Limb (tissue), 2 donors: ENCODE data around the gene DPF3.

Experiments used
- DNase-seq, 2 donors: peaks; one replicate each; pipeline ENCODE4 v3.0.0-alpha.2; 2016; ENCODE audit errors: extremely low spot score in 2 of 2

The DPF3 gene

GRCh38 chr14:72685456-72685855 is 208.4 kb downstream of the DPF3 start:
- no peak for DNase-seq

- no peak for DNase-seq
These were observed 210.1 kb downstream of the DPF3 start for GRCh38 chr14:72683787-72684186.

GRCh38 chr14:72682188-72682587 is 211.7 kb downstream of the DPF3 start:
- no peak for DNase-seq

GRCh38 chr14:72680853-72681640 is 212.9 kb downstream of the DPF3 start:
- no peak for DNase-seq

- DNase-seq = peak; percentile 21 to 72
These were observed 214.3 kb downstream of the DPF3 start for GRCh38 chr14:72679536-72680151.

DNA sequence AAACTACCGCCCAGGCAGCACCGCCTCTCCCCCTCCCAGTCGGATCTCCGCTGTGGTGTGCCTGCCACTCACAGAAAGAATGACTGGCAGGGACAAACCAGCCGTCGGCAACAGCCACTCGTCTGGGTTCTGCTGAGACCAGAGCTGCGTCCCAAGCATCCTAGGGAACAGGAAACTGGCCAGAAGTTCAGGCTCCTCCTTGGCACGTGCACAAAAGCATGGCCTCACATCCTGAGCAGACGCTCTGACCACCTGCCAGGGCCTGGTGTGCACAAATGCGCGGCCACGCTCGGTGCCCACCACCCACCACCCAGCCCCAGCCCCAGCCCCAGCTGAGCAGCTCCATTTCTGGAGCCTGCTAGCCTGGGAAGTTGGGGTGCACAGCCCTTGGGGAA is 214.8 kb downstream of the DPF3 start:
- peak; percentile 30 to 67 for DNase-seq

DNA sequence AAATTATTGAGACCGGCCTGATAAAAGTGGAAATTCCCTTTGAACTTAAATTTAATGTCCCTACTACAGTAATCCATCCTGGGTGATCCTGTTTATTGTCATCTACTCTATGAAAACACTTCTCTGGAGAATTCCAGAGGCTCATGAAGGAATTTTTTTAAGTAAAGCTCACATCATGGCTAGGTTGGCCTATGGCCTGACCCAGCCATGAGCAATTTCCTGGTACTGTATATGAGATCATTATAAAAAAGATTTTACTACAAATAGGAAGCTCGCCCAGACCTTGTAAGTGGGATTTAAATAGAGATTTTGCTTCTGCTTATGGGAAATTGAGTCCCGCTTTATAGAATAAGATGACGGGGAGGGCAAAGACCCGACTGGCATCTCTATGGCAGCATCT is 215.5 kb downstream of the DPF3 start:
- DNase-seq = no peak

DNA sequence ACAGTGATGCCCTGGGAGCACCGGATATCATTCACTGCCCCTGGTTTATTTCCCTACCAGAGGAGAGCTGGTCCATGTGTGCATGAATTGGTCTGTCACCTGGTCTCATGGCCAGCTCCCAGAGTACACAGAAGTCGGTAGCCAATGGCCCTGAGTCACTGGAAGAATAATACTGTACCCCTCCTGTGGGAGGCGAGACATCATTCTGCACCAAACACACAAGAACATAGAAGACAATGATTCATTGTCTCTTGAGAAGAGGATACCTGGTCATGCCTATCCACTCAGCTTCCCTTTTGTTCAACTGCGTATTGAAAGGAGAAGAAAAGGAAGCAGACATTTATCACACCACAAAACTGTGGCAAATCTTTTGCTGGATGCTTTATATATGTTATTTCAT is 216.2 kb downstream of the DPF3 start:
- no peak for DNase-seq

DNA sequence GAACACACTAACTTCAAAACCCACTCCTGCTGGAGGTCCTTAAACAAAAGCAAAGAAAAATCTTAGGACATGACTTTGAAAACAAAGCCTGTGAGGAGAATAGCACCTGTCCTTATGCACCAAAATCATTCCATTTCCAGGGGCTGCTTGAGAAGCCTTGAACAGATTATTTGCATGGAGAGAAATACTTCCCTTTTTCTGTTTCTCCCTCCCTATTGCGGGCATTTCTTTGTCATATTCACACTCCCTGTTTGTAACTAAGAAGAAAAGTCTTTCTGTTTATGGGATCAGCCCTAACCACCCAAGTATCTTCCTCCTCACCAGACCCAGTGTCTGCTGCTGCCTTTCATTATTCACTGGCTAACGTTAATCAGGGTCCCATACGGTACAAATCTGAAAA is 218.8 kb downstream of the DPF3 start:
- DNase-seq = no peak

- no peak for DNase-seq
These were observed 220.7 kb downstream of the DPF3 start for GRCh38 chr14:72673179-72673578.

- no peak for DNase-seq
These were observed 227.3 kb downstream of the DPF3 start for GRCh38 chr14:72666610-72667009.

DNA sequence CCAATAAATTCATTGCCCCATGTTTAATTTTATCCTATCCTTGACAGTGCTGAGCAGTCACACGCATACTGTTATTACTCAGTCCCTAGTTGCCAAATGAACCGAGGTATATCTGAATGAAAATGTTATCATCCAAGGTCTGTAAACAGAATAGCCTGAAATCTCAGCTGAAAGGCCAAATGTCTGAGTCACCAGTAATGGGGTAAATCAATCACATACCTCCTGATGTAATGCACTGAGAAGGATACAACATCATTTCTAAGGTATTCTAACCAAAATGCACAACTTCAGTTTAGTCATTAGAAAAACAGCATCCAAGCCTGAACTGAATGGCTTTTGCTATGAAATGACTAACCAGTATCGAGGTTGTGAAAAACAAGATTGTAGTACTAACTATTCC is 228.6 kb downstream of the DPF3 start:
- no peak for DNase-seq

GRCh38 chr14:72664651-72665050 is 229.2 kb downstream of the DPF3 start:
- DNase-seq = no peak

DNA sequence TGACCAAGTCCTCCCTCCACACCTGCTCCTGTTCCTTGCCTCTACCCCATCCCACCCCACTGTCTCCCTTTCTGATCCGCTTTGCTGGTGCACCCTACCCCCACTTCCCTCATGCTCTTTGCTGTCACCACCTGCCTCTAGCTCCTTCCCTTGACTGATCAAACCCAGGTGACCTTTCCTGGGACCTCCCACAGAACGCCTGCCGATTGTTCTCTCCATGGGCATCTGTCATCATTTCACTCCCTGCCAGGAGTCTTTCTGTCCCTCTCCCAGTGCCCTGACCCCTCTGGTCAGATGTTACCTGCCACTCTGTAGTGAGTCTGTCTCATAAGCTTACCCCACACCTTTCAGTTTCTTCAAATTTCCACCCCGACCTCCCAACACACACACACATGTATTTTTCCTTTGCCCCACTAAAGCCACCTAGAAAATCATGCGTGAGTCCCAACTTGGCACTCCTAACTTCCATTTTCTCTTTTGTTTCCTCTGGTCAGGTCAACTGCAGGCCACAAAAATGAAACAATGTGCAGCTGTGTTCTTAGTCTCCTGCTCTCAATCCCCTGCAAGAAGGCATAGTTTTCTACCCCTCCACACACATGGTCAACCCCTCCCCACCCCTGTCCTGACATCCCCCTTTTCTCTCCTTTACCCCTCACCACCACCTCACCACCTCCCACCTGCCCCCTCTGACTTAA is 229.8 kb downstream of the DPF3 start:
- no peak for DNase-seq

GRCh38 chr14:72663076-72663487 is 230.8 kb downstream of the DPF3 start:
- DNase-seq = no peak

DNA sequence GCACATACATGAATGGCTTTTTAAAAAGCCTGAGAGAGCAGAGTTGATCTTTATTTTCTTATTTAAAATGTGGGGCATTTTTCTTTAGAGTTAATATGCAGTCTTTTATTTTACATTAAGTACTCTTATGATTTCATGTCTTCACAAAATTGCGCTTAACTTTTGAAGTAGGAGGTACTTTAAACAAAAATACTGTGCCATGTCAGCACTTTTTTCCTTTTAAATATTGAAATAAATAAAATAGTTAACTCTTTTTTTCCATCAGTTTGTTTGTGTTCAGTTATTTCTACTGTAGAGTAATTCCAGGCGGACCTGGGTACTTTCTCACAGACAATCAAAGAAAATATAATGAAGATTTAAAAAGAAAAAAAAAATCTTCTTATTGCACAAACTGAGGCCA is 231.7 kb downstream of the DPF3 start:
- DNase-seq = no peak

GRCh38 chr14:72657214-72657921 is 236.5 kb downstream of the DPF3 start:
- no peak for DNase-seq

DNA sequence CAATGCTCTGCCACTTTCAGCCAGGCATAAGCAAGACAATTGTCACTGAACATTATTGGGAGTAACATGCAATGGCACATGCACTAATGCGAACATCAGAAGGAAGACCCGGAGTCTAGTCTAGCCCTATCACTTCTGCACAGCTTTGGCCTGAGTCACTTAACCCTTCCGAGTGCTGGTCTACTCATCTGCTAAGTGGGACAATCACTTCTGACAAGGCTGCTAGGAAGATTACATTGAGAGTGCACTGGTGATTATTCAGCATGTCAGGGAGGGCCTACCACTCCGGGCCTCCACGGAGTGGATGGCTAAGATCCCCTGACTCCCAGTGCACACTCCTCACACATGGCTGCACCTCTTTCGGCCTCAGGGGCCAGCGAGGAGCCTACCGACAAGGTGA is 240.9 kb downstream of the DPF3 start:
- DNase-seq = no peak

- DNase-seq = no peak
These were observed 241.7 kb downstream of the DPF3 start for GRCh38 chr14:72652179-72652578.

DNA sequence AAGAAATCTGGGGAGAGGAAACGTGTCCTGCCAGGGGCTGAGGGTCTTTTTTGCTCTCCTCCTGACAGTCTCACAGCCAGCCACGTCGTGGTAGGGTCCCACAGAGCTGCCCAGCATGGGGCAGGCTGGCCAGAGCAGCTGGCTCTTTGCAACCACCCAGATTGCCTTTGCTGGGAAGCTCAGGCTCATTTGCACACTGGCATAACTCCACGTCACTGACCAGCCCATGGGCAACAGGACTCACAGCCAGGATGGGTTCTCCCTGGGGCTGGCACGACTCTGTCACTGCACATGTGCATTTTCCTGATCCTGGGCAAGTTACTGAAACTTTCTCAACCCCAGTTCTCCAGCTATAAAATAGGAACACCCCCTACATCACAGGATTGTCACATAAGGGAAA is 242.2 kb downstream of the DPF3 start:
- DNase-seq = no peak

- peak in 1 of 2 donors; percentile 35 for DNase-seq
These were observed 242.8 kb downstream of the DPF3 start for GRCh38 chr14:72651081-72651480.

GRCh38 chr14:72649603-72650227 is 244.2 kb downstream of the DPF3 start:
- DNase-seq = no peak
